SU-DHL-6 (cell line): Measurements from ENCODE around the gene IL1RN.
A peak's percentile ranks its signal among the peaks of the same experiment; 100 is the strongest.

Experiments
- H2AFZ ChIP-seq: fragments of 200-600 bp; sonication (generic); 2 replicates; pipeline ENCODE4 v1.6.1; 2014; ENCODE audit warnings: low read depth, mild to moderate bottlenecking, moderate library complexity, mixed read lengths, antibody characterized with exemption, low read length; ENCODE audit not compliant: severe bottlenecking
- H3F3A ChIP-seq: fragments of 200-600 bp; shearing (Covaris generic); 2 replicates; pipeline ENCODE4 v1.6.0; 2016; ENCODE audit warnings: antibody characterized with exemption, mild to moderate bottlenecking; ENCODE audit not compliant: insufficient read depth
- H3K27ac ChIP-seq: fragments of 200-600 bp; sonication (generic); 2 replicates; pipeline ENCODE4 v1.5.1; 2016; ENCODE audit warnings: low read depth, mild to moderate bottlenecking, low read length, moderate library complexity, mixed read lengths
- H3K27me3 ChIP-seq: fragments of 200-600 bp; sonication (generic), shearing (Covaris generic); 2 replicates; pipeline ENCODE4 v1.6.0; 2014; ENCODE audit warnings: mild to moderate bottlenecking, low read length
- H3K36me3 ChIP-seq: fragments of 200-600 bp; sonication (generic); 2 replicates; pipeline ENCODE4 v1.6.1; 2014; ENCODE audit warnings: mild to moderate bottlenecking, low read length, mixed read lengths
- H3K4me2 ChIP-seq: fragments of 300-600, 200-600 bp; shearing (Covaris generic), sonication (generic); 2 replicates; pipeline ENCODE4 v1.6.0; 2014; ENCODE audit warnings: low read length, low read depth, mild to moderate bottlenecking; ENCODE audit not compliant: poor library complexity, severe bottlenecking
- H3K4me3 ChIP-seq: fragments of 200-600 bp; sonication (generic); 2 replicates; pipeline ENCODE4 v1.5.1; 2014; ENCODE audit warnings: antibody characterized with exemption, low read length, mild to moderate bottlenecking, mixed read lengths; ENCODE audit not compliant: insufficient read depth, poor library complexity, severe bottlenecking
- H3K79me2 ChIP-seq: fragments of 200-600 bp; sonication (generic); 2 replicates; pipeline ENCODE4 v1.6.1; 2014; ENCODE audit warnings: mild to moderate bottlenecking, low read length, moderate library complexity; ENCODE audit not compliant: insufficient read depth
- H3K9ac ChIP-seq: fragments of 200-600 bp; sonication (generic); 2 replicates; pipeline ENCODE4 v1.7.0; 2014; ENCODE audit warnings: mild to moderate bottlenecking, low read length
- H3K9me2 ChIP-seq: fragments of 200-600 bp; sonication (generic); replicated peaks from 2 replicates; pipeline ENCODE4 v1.6.1; 2014; ENCODE audit warnings: low read length; ENCODE audit not compliant: insufficient read depth
- H3K9me3 ChIP-seq: fragments of 200-600 bp; sonication (generic); 2 replicates; pipeline ENCODE4 v1.6.1; 2014; ENCODE audit warnings: low read length, mixed read lengths; ENCODE audit not compliant: insufficient read depth
- H4K20me1 ChIP-seq: fragments of 200-600 bp; sonication (generic); 2 replicates; pipeline ENCODE4 v1.6.1; 2014; ENCODE audit warnings: low read depth, mild to moderate bottlenecking, antibody characterized with exemption, low read length, moderate library complexity, mixed read lengths
- EZH2phosphoT487 ChIP-seq: fragments of 200-600 bp; sonication (generic), shearing (Covaris generic); conservative IDR thresholded peaks from 2 replicates; pipeline ENCODE4 v1.6.1; 2018; ENCODE audit warnings: mild to moderate bottlenecking, antibody characterized with exemption, low read length, moderate library complexity, mixed read lengths
- TF ChIP-seq, protein P1 (sequence below): fragments of 200-600 bp; sonication (generic); IDR thresholded peaks from one replicate; pipeline ENCODE4 v1.5.1; 2017; ENCODE audit warnings: antibody characterized with exemption, mild to moderate bottlenecking, low read length, moderate library complexity; ENCODE audit not compliant: insufficient read depth, poor library complexity, severe bottlenecking

The IL1RN gene

DNA sequence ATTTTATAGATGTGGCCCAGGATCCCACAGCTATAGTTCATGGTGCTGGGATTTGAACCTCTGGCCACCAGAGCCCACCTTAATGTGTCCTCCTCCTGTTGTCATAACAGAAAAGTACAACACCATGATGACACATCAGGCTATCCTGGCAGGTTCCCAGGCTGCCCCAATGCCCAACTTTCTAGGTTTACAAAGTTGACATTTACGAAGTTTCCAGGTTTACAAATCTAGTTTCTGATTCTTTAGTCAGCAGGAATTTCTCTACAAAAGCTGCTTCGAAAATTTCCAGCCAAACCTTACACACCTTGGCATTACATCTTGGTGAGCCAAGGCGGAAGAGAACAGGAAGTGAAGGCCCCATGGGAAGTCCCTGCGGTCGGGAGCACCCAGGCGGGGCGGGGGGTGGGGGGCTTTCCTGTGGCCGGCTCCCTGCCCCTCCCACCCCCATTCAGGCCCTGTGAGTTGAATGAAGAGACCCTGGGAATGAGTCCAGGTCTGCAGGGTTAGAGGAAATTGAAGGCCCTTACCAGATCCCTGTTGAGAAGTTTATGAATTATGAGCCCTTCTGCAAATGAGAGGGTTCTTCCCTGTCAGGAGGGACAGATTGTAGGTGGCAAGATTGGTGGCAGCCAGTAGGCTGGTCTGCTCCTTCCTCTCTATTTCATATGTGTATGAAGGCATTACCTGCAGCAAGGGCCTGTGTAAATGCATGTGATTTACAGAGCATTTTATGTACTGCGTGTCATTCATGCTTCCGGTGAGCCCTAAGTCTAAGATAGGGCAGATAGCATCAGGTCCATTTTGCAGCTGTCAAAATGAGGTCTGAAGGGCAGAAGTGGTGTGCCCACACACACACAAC, 11.1 kb upstream of the IL1RN start:
- Histone ChIP-seq H3K27me3 (no peaks in the 10 kb centered on the region), H4K20me1 (no peaks in the 10 kb centered on the region), H3K9ac (no peak overlapping the region), H3K27ac (no peak overlapping the region), H3K9me2 (no peaks in the 10 kb centered on the region), H3K9me3 (no peaks in the 10 kb centered on the region), H3K4me3 (no peak overlapping the region), H3F3A (no peaks in the 10 kb centered on the region), H3K36me3 (no peaks in the 10 kb centered on the region), H2AFZ (no peak overlapping the region), H3K4me2 (peak overlapping the region; percentile 11), H3K79me2 (no peaks in the 10 kb centered on the region)
- no peak for TF ChIP-seq EZH2phosphoT487
- TF ChIP-seq, protein P1, sequence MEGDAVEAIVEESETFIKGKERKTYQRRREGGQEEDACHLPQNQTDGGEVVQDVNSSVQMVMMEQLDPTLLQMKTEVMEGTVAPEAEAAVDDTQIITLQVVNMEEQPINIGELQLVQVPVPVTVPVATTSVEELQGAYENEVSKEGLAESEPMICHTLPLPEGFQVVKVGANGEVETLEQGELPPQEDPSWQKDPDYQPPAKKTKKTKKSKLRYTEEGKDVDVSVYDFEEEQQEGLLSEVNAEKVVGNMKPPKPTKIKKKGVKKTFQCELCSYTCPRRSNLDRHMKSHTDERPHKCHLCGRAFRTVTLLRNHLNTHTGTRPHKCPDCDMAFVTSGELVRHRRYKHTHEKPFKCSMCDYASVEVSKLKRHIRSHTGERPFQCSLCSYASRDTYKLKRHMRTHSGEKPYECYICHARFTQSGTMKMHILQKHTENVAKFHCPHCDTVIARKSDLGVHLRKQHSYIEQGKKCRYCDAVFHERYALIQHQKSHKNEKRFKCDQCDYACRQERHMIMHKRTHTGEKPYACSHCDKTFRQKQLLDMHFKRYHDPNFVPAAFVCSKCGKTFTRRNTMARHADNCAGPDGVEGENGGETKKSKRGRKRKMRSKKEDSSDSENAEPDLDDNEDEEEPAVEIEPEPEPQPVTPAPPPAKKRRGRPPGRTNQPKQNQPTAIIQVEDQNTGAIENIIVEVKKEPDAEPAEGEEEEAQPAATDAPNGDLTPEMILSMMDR, result no peak

DNA sequence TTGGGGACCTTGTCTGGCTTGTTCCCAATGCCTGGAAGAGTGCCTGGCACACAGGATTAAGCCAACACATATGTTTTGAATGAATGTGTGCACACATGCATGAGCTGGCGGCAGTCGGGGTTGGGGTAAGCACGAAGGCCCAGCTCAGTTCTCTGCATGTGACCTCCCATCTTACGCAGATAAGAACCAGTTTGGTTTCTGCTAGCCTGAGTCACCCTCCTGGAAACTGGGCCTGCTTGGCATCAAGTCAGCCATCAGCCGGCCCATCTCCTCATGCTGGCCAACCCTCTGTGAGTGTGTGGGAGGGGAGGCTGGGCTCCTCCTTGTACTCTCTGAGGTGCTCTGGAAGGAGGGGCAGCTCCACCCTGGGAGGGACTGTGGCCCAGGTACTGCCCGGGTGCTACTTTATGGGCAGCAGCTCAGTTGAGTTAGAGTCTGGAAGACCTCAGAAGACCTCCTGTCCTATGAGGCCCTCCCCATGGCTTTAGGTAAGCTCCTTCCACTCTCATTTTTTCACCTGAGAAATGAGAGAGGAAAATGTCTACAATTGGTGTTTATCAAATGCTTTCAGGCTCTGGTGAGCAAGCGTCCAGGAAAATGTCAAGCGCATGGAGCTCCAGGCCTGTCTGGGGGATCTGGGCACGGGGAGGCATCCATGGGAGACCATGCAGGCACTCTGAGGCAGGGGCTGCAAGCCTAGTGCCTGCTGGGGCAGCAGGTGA, 9.7 kb upstream of the IL1RN start:
- H3K27ac ChIP-seq, result no peak overlapping the region
- no peak overlapping the region for H3K9ac ChIP-seq
- H3K4me3 ChIP-seq, result no peak overlapping the region
- H3K79me2 ChIP-seq, result no peaks in the 10 kb centered on the region
- H2AFZ ChIP-seq, result no peak overlapping the region
- no peaks in the 10 kb centered on the region for H3K27me3 ChIP-seq
- TF ChIP-seq EZH2phosphoT487, result no peak
- TF ChIP-seq, protein P1, result no peak
- no peaks in the 10 kb centered on the region for H3F3A ChIP-seq
- H3K9me2 ChIP-seq, result no peaks in the 10 kb centered on the region; the same call in 1 of the 2 replicates
- H3K36me3 ChIP-seq, result no peaks in the 10 kb centered on the region
- no peak overlapping the region for H3K4me2 ChIP-seq
- H4K20me1 ChIP-seq, result no peaks in the 10 kb centered on the region
- no peaks in the 10 kb centered on the region for H3K9me3 ChIP-seq

DNA sequence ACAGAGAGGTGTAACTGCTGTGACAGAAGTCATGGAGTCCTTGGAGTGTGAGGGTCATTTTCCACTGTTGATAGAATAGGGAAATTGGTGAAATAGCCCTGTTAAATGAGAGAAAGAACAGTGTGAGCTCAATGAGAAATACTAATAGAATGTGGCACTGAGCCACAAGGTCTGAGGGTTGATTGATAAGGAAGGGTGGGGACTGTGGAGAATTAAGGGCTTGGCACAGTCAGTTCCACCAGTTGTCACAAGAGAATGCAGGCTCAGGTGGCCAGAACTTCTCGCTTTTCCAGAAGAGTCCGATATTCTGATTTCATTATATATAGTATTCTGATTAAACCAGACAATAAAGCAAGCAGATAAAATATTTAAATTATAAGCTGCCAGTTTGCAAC, 9.1 kb upstream of the IL1RN start:
- H3K27ac ChIP-seq, result no peak overlapping the region

More for the DNA sequence above, 9.1 kb upstream of the IL1RN start:
- H3K9me3 ChIP-seq, result no peaks in the 10 kb centered on the region
- H3K4me3 ChIP-seq, result no peak overlapping the region
- no peaks in the 10 kb centered on the region for H4K20me1 ChIP-seq
- no peak overlapping the region for H3K4me2 ChIP-seq
- H3K36me3 ChIP-seq, result no peaks in the 10 kb centered on the region
- H3K27me3 ChIP-seq, result no peaks in the 10 kb centered on the region
- H2AFZ ChIP-seq, result no peak overlapping the region
- no peaks in the 10 kb centered on the region for H3F3A ChIP-seq
- H3K79me2 ChIP-seq, result no peaks in the 10 kb centered on the region
- no peak overlapping the region for H3K9ac ChIP-seq
- TF ChIP-seq, protein P1, result no peak
- no peak for TF ChIP-seq EZH2phosphoT487
- no peaks in the 10 kb centered on the region; the same call in 1 of the 2 replicates for H3K9me2 ChIP-seq
